ENCODE data around the gene EIF4H.

DNA sequence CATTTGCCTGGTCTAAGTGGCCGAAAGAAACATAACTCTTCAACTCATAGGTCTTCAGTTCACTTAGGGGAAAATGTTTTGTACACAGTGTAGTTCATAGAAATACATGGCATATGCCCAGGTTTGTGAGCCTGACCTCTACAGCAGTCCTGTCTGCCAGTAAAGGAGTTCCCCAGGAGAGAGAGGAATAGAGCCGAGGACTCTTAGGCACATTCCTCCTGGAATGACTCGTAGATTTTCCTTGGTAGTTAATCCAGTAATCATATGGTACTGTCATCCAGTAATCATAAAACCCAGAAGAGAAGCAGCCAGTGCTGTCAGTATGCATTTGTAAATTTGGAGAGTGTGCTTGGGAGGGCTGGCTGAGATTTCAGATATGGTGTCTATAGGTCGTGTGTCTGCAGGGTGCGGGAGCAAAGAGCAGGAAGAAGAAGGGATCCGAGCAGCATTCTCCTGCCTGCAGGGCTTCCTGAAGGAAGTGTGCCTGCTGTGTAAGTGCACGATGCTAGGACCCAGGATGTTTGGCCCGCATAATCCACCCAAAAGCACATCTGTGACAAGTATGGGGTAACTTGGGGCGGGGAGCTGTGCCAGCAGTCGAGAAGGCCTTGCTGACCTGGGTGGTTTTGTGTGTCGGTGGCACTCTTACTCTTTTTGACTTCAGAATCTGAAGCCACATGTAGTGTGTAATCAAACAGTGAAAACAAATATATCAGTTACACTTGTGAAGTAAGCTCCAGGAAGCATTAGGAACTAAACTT is 13.9 kb downstream of the EIF4H start:
- TF ChIP-seq, protein P1, sequence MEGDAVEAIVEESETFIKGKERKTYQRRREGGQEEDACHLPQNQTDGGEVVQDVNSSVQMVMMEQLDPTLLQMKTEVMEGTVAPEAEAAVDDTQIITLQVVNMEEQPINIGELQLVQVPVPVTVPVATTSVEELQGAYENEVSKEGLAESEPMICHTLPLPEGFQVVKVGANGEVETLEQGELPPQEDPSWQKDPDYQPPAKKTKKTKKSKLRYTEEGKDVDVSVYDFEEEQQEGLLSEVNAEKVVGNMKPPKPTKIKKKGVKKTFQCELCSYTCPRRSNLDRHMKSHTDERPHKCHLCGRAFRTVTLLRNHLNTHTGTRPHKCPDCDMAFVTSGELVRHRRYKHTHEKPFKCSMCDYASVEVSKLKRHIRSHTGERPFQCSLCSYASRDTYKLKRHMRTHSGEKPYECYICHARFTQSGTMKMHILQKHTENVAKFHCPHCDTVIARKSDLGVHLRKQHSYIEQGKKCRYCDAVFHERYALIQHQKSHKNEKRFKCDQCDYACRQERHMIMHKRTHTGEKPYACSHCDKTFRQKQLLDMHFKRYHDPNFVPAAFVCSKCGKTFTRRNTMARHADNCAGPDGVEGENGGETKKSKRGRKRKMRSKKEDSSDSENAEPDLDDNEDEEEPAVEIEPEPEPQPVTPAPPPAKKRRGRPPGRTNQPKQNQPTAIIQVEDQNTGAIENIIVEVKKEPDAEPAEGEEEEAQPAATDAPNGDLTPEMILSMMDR (IDR thresholded peaks at IDR 0.05) = no peak
- no peak for TF ChIP-seq POLR2A (IDR thresholded peaks at IDR 0.05; ENCODE audit: low read depth)
- TF ChIP-seq POLR2AphosphoS5 (IDR thresholded peaks at IDR 0.05) = no peak
- no peak for TF ChIP-seq EP300 (IDR thresholded peaks at IDR 0.05)
